IMR-90 (cell line): Measurements from ENCODE around the gene PGF. TPM values are rescaled to one million over a fixed set of nuclear protein-coding genes. Genes with fewer than 3 reads are reported as not detected.

Experiments
- ATAC-seq: fragments of 200-7000 bp; cut with Tn5 transposase; 2 replicates; pipeline ENCODE4 v1.9.1; 2020; ENCODE audit warnings: low read depth, mild to moderate bottlenecking, moderate library complexity
- BruUV-seq: library from RNA; stranded (reverse); fragments of 400-500 nt; replicated peaks from 2 replicates; lab custom pipeline; 2021; lab: Mats Ljungman, UMichigan
- CTCF ChIA-PET: fragments of 300-600 bp; formaldehyde crosslinking; extraction: SDS; loops from one replicate; lab custom pipeline; 2021; ENCODE audit warnings: antibody characterized with exemption; lab: Yijun Ruan, JAX
- POLR2A ChIA-PET: fragments of 300-600 bp; sonication (Branson Sonifier 250); formaldehyde crosslinking; loops from one replicate; lab custom pipeline; 2022; ENCODE audit warnings: antibody characterized with exemption; ENCODE audit not compliant: unreplicated experiment; lab: Charles Lee
- DNase-seq: peaks from one replicate; pipeline ENCODE4 v3.0.0; 2013
- H2AFZ ChIP-seq: replicated peaks from 2 replicates; pipeline ENCODE3; 2013; ENCODE audit warnings: low read length, mild to moderate bottlenecking; ENCODE audit not compliant: poor library complexity
- H2AK5ac ChIP-seq: 2 replicates; pipeline ENCODE4 v1.6.1; 2013; ENCODE audit warnings: low read depth, low read length, inconsistent platforms
- H2AK9ac ChIP-seq: replicated peaks from 2 replicates; pipeline ENCODE3; 2013; ENCODE audit warnings: mild to moderate bottlenecking, low read depth, low read length, moderate library complexity; ENCODE audit not compliant: poor library complexity
- H2BK120ac ChIP-seq: 2 replicates; pipeline ENCODE4 v1.6.1; 2013; ENCODE audit warnings: low read depth, low read length, inconsistent platforms
- H2BK15ac ChIP-seq: 3 replicates; pipeline ENCODE4 v1.6.1; 2013; ENCODE audit warnings: low read depth, low read length, inconsistent platforms
- H2BK20ac ChIP-seq: 2 replicates; pipeline ENCODE4 v1.6.1; 2013; ENCODE audit warnings: low read depth, mild to moderate bottlenecking, inconsistent platforms, low read length, moderate library complexity
- H2BK5ac ChIP-seq: 2 replicates; pipeline ENCODE4 v1.6.1; 2013; ENCODE audit warnings: mild to moderate bottlenecking, low read depth, low read length, inconsistent platforms; ENCODE audit not compliant: poor library complexity, severe bottlenecking
- H3K14ac ChIP-seq: replicated peaks from 2 replicates; pipeline ENCODE4 v1.6.1; 2013; ENCODE audit warnings: low read depth, low read length, inconsistent platforms
- H3K18ac ChIP-seq: 2 replicates; pipeline ENCODE4 v1.6.1; 2013; ENCODE audit warnings: low read depth, low read length, control low read depth
- H3K23ac ChIP-seq: 2 replicates; pipeline ENCODE4 v1.6.1; 2013; ENCODE audit warnings: low read depth, low read length, inconsistent platforms
- H3K27ac ChIP-seq: 2 replicates; pipeline ENCODE4 v1.5.1; 2013; ENCODE audit warnings: mild to moderate bottlenecking, control low read depth, low read length; ENCODE audit not compliant: insufficient read depth
- H3K27me3 ChIP-seq: 2 replicates; pipeline ENCODE4 v1.6.1; 2013; ENCODE audit warnings: low read length; ENCODE audit not compliant: control insufficient read depth, insufficient read depth
- H3K36me3 ChIP-seq: 2 replicates; pipeline ENCODE4 v1.6.1; 2013; ENCODE audit warnings: low read length, mixed read lengths; ENCODE audit not compliant: control insufficient read depth, insufficient read depth
- H3K4ac ChIP-seq: 2 replicates; pipeline ENCODE4 v1.6.1; 2013; ENCODE audit warnings: low read depth, low read length, inconsistent platforms
- H3K4me1 ChIP-seq: 2 replicates; pipeline ENCODE4 v1.6.1; 2013; ENCODE audit warnings: low read length, mixed read lengths; ENCODE audit not compliant: control insufficient read depth, insufficient read depth
- H3K4me2 ChIP-seq: 2 replicates; pipeline ENCODE4 v1.6.1; 2013; ENCODE audit warnings: low read depth, mild to moderate bottlenecking, control low read depth, low read length, moderate library complexity
- H3K4me3 ChIP-seq: 2 replicates; pipeline ENCODE4 v1.5.1; 2013; ENCODE audit warnings: low read depth, mild to moderate bottlenecking, control low read depth, low read length, moderate library complexity; ENCODE audit not compliant: insufficient read depth
- H3K56ac ChIP-seq: 2 replicates; pipeline ENCODE4 v1.6.1; 2013; ENCODE audit warnings: low read length, inconsistent platforms; ENCODE audit not compliant: insufficient read depth; ENCODE audit errors: extremely low read depth
- H3K79me1 ChIP-seq, 2 experiments: 2 replicates each; pipeline ENCODE4 v1.6.1; 2013; ENCODE audit warnings: low read length in 2 of 2, inconsistent platforms in 1 of 2, low read depth in 1 of 2
- H3K9ac ChIP-seq: 2 replicates; pipeline ENCODE4 v1.6.1; 2013; ENCODE audit warnings: low read depth, low read length, control low read depth
- H3K9me1 ChIP-seq: 2 replicates; pipeline ENCODE4 v1.6.1; 2013; ENCODE audit warnings: low read length, inconsistent platforms; ENCODE audit not compliant: insufficient read depth
- H3K9me3 ChIP-seq: 2 replicates; pipeline ENCODE4 v1.6.1; 2013; ENCODE audit warnings: low read length; ENCODE audit not compliant: control insufficient read depth, insufficient read depth
- H4K20me1 ChIP-seq: 2 replicates; pipeline ENCODE4 v1.6.1; 2013; ENCODE audit warnings: low read length, inconsistent platforms; ENCODE audit not compliant: insufficient read depth
- H4K5ac ChIP-seq: 2 replicates; pipeline ENCODE4 v1.6.1; 2013; ENCODE audit warnings: mild to moderate bottlenecking, low read depth, low read length, control low read depth
- H4K8ac ChIP-seq, 2 experiments: 2 replicates each; pipeline ENCODE4 v1.6.1; 2013; ENCODE audit warnings: low read depth in 2 of 2, low read length in 2 of 2, control low read depth in 1 of 2, inconsistent platforms in 1 of 2
- H4K91ac ChIP-seq: 2 replicates; pipeline ENCODE4 v1.6.1; 2013; ENCODE audit warnings: low read depth, low read length, inconsistent platforms; ENCODE audit not compliant: insufficient read depth
- BHLHE40 ChIP-seq: fragments of 150-350 bp; IDR thresholded peaks from 2 replicates; pipeline ENCODE4 v1.6.1; 2016; ENCODE audit warnings: mild to moderate bottlenecking, low read depth, low read length
- CEBPB ChIP-seq: IDR thresholded peaks from 2 replicates; pipeline ENCODE4 v1.6.1; 2012; ENCODE audit warnings: low read depth, low read length, improper control_type of control experiment
- CHD1 ChIP-seq: IDR thresholded peaks from 2 replicates; pipeline ENCODE4 v1.6.1; 2012; ENCODE audit warnings: low read depth, low read length, improper control_type of control experiment
- FOS ChIP-seq: fragments of 150-350 bp; IDR thresholded peaks from 2 replicates; pipeline ENCODE4 v1.6.1; 2016; ENCODE audit warnings: low read depth, low read length
- MAFK ChIP-seq: IDR thresholded peaks from 2 replicates; pipeline ENCODE4 v1.6.1; 2012; ENCODE audit warnings: low read depth, low read length, improper control_type of control experiment
- MAZ ChIP-seq: IDR thresholded peaks from 2 replicates; pipeline ENCODE4 v1.6.1; 2012; ENCODE audit warnings: low read depth, mild to moderate bottlenecking, low read length, improper control_type of control experiment, moderate library complexity, borderline replicate concordance
- MXI1 ChIP-seq: IDR thresholded peaks from 2 replicates; pipeline ENCODE4 v1.6.1; 2012; ENCODE audit warnings: low read depth, mild to moderate bottlenecking, low read length, moderate library complexity, borderline replicate concordance
- NFE2L2 ChIP-seq: fragments of 150-350 bp; IDR thresholded peaks from 2 replicates; pipeline ENCODE4 v1.6.1; 2016; ENCODE audit warnings: low read depth, mild to moderate bottlenecking, low read length
- POLR2A ChIP-seq: IDR thresholded peaks from 2 replicates; pipeline ENCODE4 v1.6.1; 2012; ENCODE audit warnings: mild to moderate bottlenecking, low read depth, low read length
- RAD21 ChIP-seq: IDR thresholded peaks from 2 replicates; pipeline ENCODE4 v1.6.1; 2012; ENCODE audit warnings: low read length, improper control_type of control experiment
- RCOR1 ChIP-seq: IDR thresholded peaks from 2 replicates; pipeline ENCODE4 v1.6.1; 2012; ENCODE audit warnings: mild to moderate bottlenecking, low read length, improper control_type of control experiment; ENCODE audit not compliant: insufficient replicate concordance
- RFX5 ChIP-seq: IDR thresholded peaks from 2 replicates; pipeline ENCODE4 v1.8.0; 2012; ENCODE audit warnings: low read depth, mild to moderate bottlenecking, low read length, moderate library complexity
- SMC3 ChIP-seq: fragments of 150-350 bp; IDR thresholded peaks from 2 replicates; pipeline ENCODE4 v1.6.1; 2016; ENCODE audit warnings: low read depth, mild to moderate bottlenecking, antibody characterized with exemption, low read length, moderate library complexity
- WGBS, 2 experiments: methylation state at CpG; one replicate each; pipeline versions ENCODE4 v1.1.5 to v1.1.7; 2013; ENCODE audit warnings: missing lambda C conversion rate in 2 of 2; ENCODE audit not compliant: insufficient read length in 1 of 2; ENCODE audit errors: extremely low coverage in 2 of 2; 5-methylcytosine and 5-hydroxymethylcytosine counted together
- dilution Hi-C: fragments of 300-500 bp; cut with HindIII; formaldehyde crosslinking; loops from one replicate; pipeline ENCODE4 v1.14.3; 2018; ENCODE audit warnings: low sequenced_read_pairs; ENCODE audit not compliant: unreplicated experiment
- in situ Hi-C: fragments of 300-500 bp; cut with MboI; formaldehyde crosslinking; loops from 3 replicates; pipeline ENCODE4 v1.14.3; 2019; ENCODE audit warnings: low sequenced_read_pairs, inconsistent platforms, mixed read lengths
- intact Hi-C: fragments of 100-400 bp; cut with micrococcal nuclease; formaldehyde crosslinking; loops from 2 replicates; pipeline ENCODE4 v1.10.0; 2022
- polyA plus RNA-seq, 3 experiments: library from polyadenylated mRNA; depleted of rRNA; stranded (reverse); fragments of >200 nt; gene quantifications; 2 replicates each; pipeline ENCODE4 v1.2.3, GENCODE V29; 2012; ENCODE audit warnings: low replicate concordance in 1 of 3
- total RNA-seq: library from RNA; depleted of rRNA; stranded (reverse); fragments of >200 nt; gene quantifications from 2 replicates; pipeline ENCODE4 v1.2.3, GENCODE V29; 2012
- TF ChIP-seq, protein P1 (sequence below): fragments of 150-350 bp; IDR thresholded peaks from 2 replicates; pipeline ENCODE4 v1.6.1; 2017; ENCODE audit warnings: mild to moderate bottlenecking, antibody characterized with exemption, low read length, low read depth
- TF ChIP-seq, protein P2 (sequence below): fragments of 150-350 bp; IDR thresholded peaks from 2 replicates; pipeline ENCODE4 v1.6.1; 2016; ENCODE audit warnings: low read depth, mild to moderate bottlenecking, low read length, moderate library complexity, borderline replicate concordance

PGF gene
- total and polyA plus RNA-seq, 2 of the 4 experiments (the other 2 are of a cell fraction) = 0.36 to 0.39 TPM

DNA sequence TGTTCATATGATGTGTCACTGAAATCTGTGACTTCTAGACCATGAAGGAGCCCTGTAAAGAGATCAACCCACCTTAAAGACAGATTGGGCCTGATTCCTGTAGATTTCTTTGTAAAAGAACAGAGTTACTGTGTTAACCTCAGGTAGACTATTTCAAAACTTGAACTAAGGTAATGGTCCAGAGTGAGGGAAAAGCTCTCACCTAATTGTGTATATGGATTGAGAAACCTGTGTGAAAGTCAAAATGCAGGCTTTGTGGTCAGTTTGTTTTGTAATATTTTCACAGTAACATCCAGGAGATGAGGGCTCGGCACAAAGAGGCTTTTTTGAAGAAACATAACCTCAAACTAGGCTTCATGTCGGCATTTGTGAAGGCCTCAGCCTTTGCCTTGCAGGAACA lies 57.3 kb downstream of the PGF start:
- Histone ChIP-seq H2BK20ac (no peak overlapping the region), H3K9me1 (no peaks in the 10 kb centered on the region), H3K56ac (no peak overlapping the region), H2AK9ac (no peak overlapping the region), H4K5ac (no peak overlapping the region), H3K9me3 (no peaks in the 10 kb centered on the region), H3K27ac (no peak overlapping the region), H3K23ac (no peak overlapping the region), H2AK5ac (no peak overlapping the region), H3K36me3 (peaks cover 79% of the 10 kb centered on the region), H4K91ac (no peak overlapping the region), H3K18ac (no peak overlapping the region), H2BK15ac (no peak overlapping the region), H3K4me2 (no peak overlapping the region), H3K4ac (no peak overlapping the region), H3K4me3 (no peak overlapping the region), H3K79me1 (peaks cover 28 to 30% of the 10 kb centered on the region in 2 experiments), H3K27me3 (no peaks in the 10 kb centered on the region), H2AFZ (no peak overlapping the region), H3K4me1 (no peaks in the 10 kb centered on the region), H2BK5ac (no peak overlapping the region), H2BK120ac (no peak overlapping the region), H3K14ac (no peak overlapping the region), H4K20me1 (peaks cover 8% of the 10 kb centered on the region; the same call in 1 of the 2 replicates), H4K8ac (no peak overlapping the region), H3K9ac (no peak overlapping the region)
- ChIA-PET CTCF (interaction anchor here (1.1 kb wide), 1 partner anchor 10 kb away, joined by 3 read pairs; no protein-coding TSS in a partner anchor), POLR2A (no interaction called here)
- ATAC-seq = no peak
- intact Hi-C loops (no loop called here), in situ Hi-C loops (no loop called here), dilution Hi-C loops (no loop called here)
- no peak for TF ChIP-seq FOS
- TF ChIP-seq CEBPB = no peak
- no peak for TF ChIP-seq NFE2L2
- TF ChIP-seq, protein P1, sequence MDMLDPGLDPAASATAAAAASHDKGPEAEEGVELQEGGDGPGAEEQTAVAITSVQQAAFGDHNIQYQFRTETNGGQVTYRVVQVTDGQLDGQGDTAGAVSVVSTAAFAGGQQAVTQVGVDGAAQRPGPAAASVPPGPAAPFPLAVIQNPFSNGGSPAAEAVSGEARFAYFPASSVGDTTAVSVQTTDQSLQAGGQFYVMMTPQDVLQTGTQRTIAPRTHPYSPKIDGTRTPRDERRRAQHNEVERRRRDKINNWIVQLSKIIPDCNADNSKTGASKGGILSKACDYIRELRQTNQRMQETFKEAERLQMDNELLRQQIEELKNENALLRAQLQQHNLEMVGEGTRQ = no peak
- TF ChIP-seq SMC3 = no peak
- TF ChIP-seq POLR2A = no peak
- no peak for TF ChIP-seq RAD21
- TF ChIP-seq BHLHE40 = no peak
- no peak for TF ChIP-seq RFX5
- no peak for TF ChIP-seq CHD1
- TF ChIP-seq, protein P2, sequence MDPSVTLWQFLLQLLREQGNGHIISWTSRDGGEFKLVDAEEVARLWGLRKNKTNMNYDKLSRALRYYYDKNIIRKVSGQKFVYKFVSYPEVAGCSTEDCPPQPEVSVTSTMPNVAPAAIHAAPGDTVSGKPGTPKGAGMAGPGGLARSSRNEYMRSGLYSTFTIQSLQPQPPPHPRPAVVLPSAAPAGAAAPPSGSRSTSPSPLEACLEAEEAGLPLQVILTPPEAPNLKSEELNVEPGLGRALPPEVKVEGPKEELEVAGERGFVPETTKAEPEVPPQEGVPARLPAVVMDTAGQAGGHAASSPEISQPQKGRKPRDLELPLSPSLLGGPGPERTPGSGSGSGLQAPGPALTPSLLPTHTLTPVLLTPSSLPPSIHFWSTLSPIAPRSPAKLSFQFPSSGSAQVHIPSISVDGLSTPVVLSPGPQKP = no peak
- TF ChIP-seq MXI1 = no peak
- TF ChIP-seq MAZ = no peak
- TF ChIP-seq MAFK = no peak
- no peak for TF ChIP-seq RCOR1
- DNase-seq = no peak
- no TSS peak for BruUV-seq
- no CpG with 5 or more reads among the region's 2 CpGs for WGBS, 2 experiments
